Loucy (cell line): ENCODE results near the gene MICALL1.
"Not testable (repeated sequence)": the region's sequence is repeated elsewhere in the genome, so short reads cannot be mapped to it uniquely, and the experiment has no call there.

Source experiments
- H2AFZ ChIP-seq: fragments of 200-600 bp; sonication (generic); 2 replicates; pipeline ENCODE4 v1.6.0; 2016; ENCODE audit warnings: antibody characterized with exemption, mild to moderate bottlenecking, low read length, moderate library complexity
- H3F3A ChIP-seq: fragments of 200-600 bp; 2 replicates; pipeline ENCODE4 v1.6.0; 2016; ENCODE audit warnings: antibody characterized with exemption, low read depth, mild to moderate bottlenecking
- H3K27me3 ChIP-seq: fragments of 200-600 bp; sonication (generic); 2 replicates; pipeline ENCODE4 v1.6.1; 2014; ENCODE audit warnings: low read length, mild to moderate bottlenecking; ENCODE audit not compliant: insufficient read depth, poor library complexity, severe bottlenecking
- H3K36me3 ChIP-seq: fragments of 200-600 bp; sonication (generic); 2 replicates; pipeline ENCODE4 v1.6.1; 2016; ENCODE audit warnings: low read length; ENCODE audit not compliant: insufficient read depth
- H3K4me1 ChIP-seq: fragments of 200-600 bp; sonication (generic); 2 replicates; pipeline ENCODE4 v1.5.1; 2014; ENCODE audit warnings: low read length, mild to moderate bottlenecking; ENCODE audit not compliant: insufficient read depth, poor library complexity, severe bottlenecking
- H3K4me2 ChIP-seq: fragments of 200-600 bp; sonication (generic); 2 replicates; pipeline ENCODE4 v1.6.0; 2014; ENCODE audit warnings: antibody characterized with exemption, low read length, low read depth, mild to moderate bottlenecking; ENCODE audit not compliant: poor library complexity, severe bottlenecking
- H3K4me3 ChIP-seq: fragments of 200-600 bp; sonication (generic); 2 replicates; pipeline ENCODE4 v1.5.1; 2014; ENCODE audit warnings: low read length, mild to moderate bottlenecking, mixed read lengths; ENCODE audit not compliant: poor library complexity, severe bottlenecking
- H3K79me2 ChIP-seq: fragments of 200-600 bp; sonication (generic); 2 replicates; pipeline ENCODE4 v1.6.1; 2014; ENCODE audit warnings: low read length; ENCODE audit not compliant: insufficient read depth
- H3K9ac ChIP-seq: fragments of 200-600 bp; sonication (generic); 2 replicates; pipeline ENCODE4 v1.6.0; 2014; ENCODE audit warnings: mild to moderate bottlenecking, low read depth, low read length, moderate library complexity; ENCODE audit not compliant: poor library complexity, severe bottlenecking
- H3K9me2 ChIP-seq: fragments of 200-600 bp; sonication (generic); replicated peaks from 2 replicates; pipeline ENCODE4 v1.6.1; 2016; ENCODE audit warnings: low read depth, low read length, mixed read lengths
- H3K9me3 ChIP-seq: fragments of 200-600 bp; sonication (generic); 2 replicates; pipeline ENCODE4 v1.6.1; 2014; ENCODE audit warnings: mild to moderate bottlenecking, antibody characterized with exemption, low read length, low read depth; ENCODE audit not compliant: insufficient read depth
- H4K20me1 ChIP-seq: fragments of 200-600 bp; sonication (generic); 2 replicates; pipeline ENCODE4 v1.6.0; 2014; ENCODE audit warnings: antibody characterized with exemption, low read length, mild to moderate bottlenecking; ENCODE audit not compliant: insufficient read depth, poor library complexity, severe bottlenecking
- EZH2phosphoT487 ChIP-seq: fragments of 200-600 bp; IDR thresholded peaks from 2 replicates; pipeline ENCODE4 v1.6.1; 2018; ENCODE audit warnings: antibody characterized with exemption, mild to moderate bottlenecking, moderate library complexity, borderline replicate concordance
- TF ChIP-seq, protein P1 (sequence below): fragments of 200-600 bp; sonication (generic); conservative IDR thresholded peaks from 2 replicates; pipeline ENCODE4 v1.5.1; 2014; ENCODE audit warnings: mild to moderate bottlenecking, antibody characterized with exemption, low read length

MICALL1 gene

DNA sequence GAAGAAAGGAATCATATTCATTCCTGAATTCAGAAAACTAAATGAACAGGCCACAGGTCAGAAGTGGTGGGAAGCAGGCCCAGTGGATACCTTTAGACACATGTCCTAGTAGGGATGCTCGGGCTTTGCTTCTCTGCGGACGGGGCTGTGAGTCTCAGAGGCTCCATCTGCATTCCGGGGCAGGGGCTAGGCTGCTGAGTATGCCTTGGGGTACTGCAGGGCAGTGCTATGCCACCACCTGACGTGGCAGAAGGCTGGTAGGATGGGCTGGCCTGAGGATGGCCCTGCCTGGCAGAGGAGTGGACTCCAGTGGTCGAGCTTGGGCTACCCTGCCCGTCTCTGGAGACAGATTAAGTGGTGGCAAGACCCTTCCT lies 37.7 kb downstream of the MICALL1 start:
- Histone ChIP-seq H3K4me2 (no peak overlapping the region), H3F3A (no peaks in the 10 kb centered on the region), H3K79me2 (no peaks in the 10 kb centered on the region), H3K9ac (no peak overlapping the region), H3K4me3 (no peak overlapping the region), H3K4me1 (no peaks in the 10 kb centered on the region), H3K27me3 (no peaks in the 10 kb centered on the region), H3K9me3 (no peaks in the 10 kb centered on the region), H2AFZ (no peak overlapping the region), H3K9me2 (no peaks in the 10 kb centered on the region), H3K36me3 (no peaks in the 10 kb centered on the region; the same call in 1 of the 2 replicates), H4K20me1 (no peaks in the 10 kb centered on the region)
- TF ChIP-seq, protein P1, sequence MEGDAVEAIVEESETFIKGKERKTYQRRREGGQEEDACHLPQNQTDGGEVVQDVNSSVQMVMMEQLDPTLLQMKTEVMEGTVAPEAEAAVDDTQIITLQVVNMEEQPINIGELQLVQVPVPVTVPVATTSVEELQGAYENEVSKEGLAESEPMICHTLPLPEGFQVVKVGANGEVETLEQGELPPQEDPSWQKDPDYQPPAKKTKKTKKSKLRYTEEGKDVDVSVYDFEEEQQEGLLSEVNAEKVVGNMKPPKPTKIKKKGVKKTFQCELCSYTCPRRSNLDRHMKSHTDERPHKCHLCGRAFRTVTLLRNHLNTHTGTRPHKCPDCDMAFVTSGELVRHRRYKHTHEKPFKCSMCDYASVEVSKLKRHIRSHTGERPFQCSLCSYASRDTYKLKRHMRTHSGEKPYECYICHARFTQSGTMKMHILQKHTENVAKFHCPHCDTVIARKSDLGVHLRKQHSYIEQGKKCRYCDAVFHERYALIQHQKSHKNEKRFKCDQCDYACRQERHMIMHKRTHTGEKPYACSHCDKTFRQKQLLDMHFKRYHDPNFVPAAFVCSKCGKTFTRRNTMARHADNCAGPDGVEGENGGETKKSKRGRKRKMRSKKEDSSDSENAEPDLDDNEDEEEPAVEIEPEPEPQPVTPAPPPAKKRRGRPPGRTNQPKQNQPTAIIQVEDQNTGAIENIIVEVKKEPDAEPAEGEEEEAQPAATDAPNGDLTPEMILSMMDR, result no peak
- no peak for TF ChIP-seq EZH2phosphoT487

DNA sequence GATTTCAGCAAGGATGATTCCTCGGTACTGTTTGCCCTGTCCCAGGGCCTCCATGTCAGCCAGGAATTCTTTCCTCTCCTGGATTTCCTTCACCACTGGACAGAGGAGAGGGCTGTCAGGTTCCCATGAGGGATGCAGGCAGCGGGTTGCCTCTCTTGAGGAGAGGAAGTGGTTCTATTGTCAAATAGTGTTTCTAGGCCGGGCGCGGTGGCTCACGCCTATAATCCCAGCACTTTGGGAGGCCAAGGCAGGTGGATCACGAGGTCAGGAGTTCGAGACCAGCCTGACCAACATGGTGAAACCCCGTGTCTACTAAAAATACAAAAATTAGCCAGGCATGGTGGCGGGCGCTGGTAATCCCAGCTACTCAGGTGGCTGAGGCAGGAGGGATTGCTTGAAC lies 38.3 kb downstream of the MICALL1 start:
- H3K9me3 ChIP-seq, H3K4me3 ChIP-seq, H3K27me3 ChIP-seq: not testable (repeated sequence)

DNA sequence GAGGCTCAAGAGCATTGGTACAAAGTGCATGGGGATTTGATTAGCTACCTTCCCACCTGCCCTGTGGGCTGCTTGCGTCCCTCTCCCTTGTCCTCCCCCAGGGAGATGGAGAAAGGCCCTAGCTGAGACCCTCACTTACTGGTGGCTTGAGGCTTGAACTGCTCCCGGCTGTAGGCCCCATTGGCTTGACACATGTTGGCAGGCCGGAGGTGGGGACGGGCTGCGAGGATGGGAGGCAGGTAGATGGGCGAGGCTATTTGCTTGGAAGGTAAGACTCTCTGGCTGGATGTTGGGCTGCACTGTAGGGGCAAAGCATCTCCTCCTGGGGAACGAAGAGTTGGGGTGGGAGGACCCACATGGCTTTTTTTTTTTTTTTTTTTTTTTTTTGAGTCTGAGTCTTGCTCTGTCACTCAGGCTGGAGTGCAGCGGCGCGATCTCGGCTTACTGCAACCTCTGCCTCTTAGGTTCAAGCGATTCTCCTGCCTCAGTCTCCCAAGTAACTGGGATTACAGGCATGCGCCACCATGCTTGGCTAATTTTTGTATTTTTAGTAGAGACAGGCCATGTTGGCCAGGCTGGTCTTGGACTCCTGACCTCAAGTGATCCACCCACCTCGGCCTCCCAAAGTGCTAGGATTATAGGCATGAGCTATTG lies 41.2 kb downstream of the MICALL1 start:
- H3K9ac ChIP-seq, H3F3A ChIP-seq, H3K79me2 ChIP-seq, H3K9me3 ChIP-seq, H3K4me3 ChIP-seq, H3K9me2 ChIP-seq, H3K4me1 ChIP-seq, H4K20me1 ChIP-seq, H3K36me3 ChIP-seq, H2AFZ ChIP-seq, H3K4me2 ChIP-seq, H3K27me3 ChIP-seq: not testable (repeated sequence)

More for the DNA sequence above, 38.3 kb downstream of the MICALL1 start:
- H3F3A ChIP-seq, H3K4me1 ChIP-seq, H4K20me1 ChIP-seq, H3K9ac ChIP-seq, H3K9me2 ChIP-seq, H3K36me3 ChIP-seq, H3K79me2 ChIP-seq, H3K4me2 ChIP-seq, H2AFZ ChIP-seq: not testable (repeated sequence)

GRCh38 chr22:37951305-37951704 lies 45.2 kb downstream of the MICALL1 start:
- no peak overlapping the region for H3K9ac ChIP-seq
- TF ChIP-seq, protein P1, result no peak
- TF ChIP-seq EZH2phosphoT487, result no peak
- no peak overlapping the region for H3K4me2 ChIP-seq
- no peak overlapping the region for H3K4me3 ChIP-seq
- H3K4me1 ChIP-seq, result peaks cover 13% of the 10 kb centered on the region
- H4K20me1 ChIP-seq, result peaks cover 7% of the 10 kb centered on the region
- no peaks in the 10 kb centered on the region for H3F3A ChIP-seq
- H3K9me3 ChIP-seq, result no peaks in the 10 kb centered on the region
- no peaks in the 10 kb centered on the region for H3K9me2 ChIP-seq
- no peak overlapping the region for H2AFZ ChIP-seq
- no peaks in the 10 kb centered on the region for H3K27me3 ChIP-seq
- H3K79me2 ChIP-seq, result peaks cover 19% of the 10 kb centered on the region
- H3K36me3 ChIP-seq, result no peaks in the 10 kb centered on the region

GRCh38 chr22:37952629-37953028 lies 46.5 kb downstream of the MICALL1 start:
- Histone ChIP-seq H3K9ac (peak overlapping the region; percentile 87), H3K4me1 (peaks cover 18% of the 10 kb centered on the region), H3K79me2 (peaks cover 26% of the 10 kb centered on the region), H3K4me3 (peak overlapping the region; percentile 85), H3K4me2 (peak overlapping the region; percentile 87)
- not testable (repeated sequence) for H2AFZ ChIP-seq, H4K20me1 ChIP-seq, H3K27me3 ChIP-seq, H3F3A ChIP-seq, H3K9me2 ChIP-seq, H3K36me3 ChIP-seq, H3K9me3 ChIP-seq
